H1 (cell line): ENCODE measurements around the gene RPS27. TPM values are rescaled to one million over a fixed set of nuclear protein-coding genes. Genes with fewer than 3 reads are reported as not detected.

Experiments used
- CREB1 ChIP-seq: IDR thresholded peaks from 2 replicates; pipeline ENCODE4 v1.6.1; 2012; ENCODE audit warnings: inconsistent platforms
- CTBP2 ChIP-seq: IDR thresholded peaks from 2 replicates; pipeline ENCODE4 v1.7.0; 2011; ENCODE audit warnings: borderline replicate concordance, mild to moderate bottlenecking, moderate library complexity, mixed read lengths, low read length; ENCODE audit not compliant: insufficient read depth, insufficient read length
- NANOG ChIP-seq: IDR thresholded peaks from 2 replicates; pipeline ENCODE4 v1.6.1; 2011; ENCODE audit warnings: low read length, low read depth, mild to moderate bottlenecking, inconsistent platforms; ENCODE audit not compliant: insufficient read depth, poor library complexity, severe bottlenecking
- POU5F1 ChIP-seq: IDR thresholded peaks from 2 replicates; pipeline ENCODE4 v1.6.1; 2011; ENCODE audit warnings: low read depth, mild to moderate bottlenecking, low read length, moderate library complexity
- RAD21 ChIP-seq, 2 experiments: IDR thresholded peaks in 1 of 2; conservative IDR thresholded peaks in 1 of 2; 2 replicates each; pipeline ENCODE4 v1.6.1; 2011; ENCODE audit warnings: low read depth in 2 of 2, low read length in 2 of 2, improper control_type of control experiment in 1 of 2, inconsistent platforms in 1 of 2, mild to moderate bottlenecking in 1 of 2, moderate library complexity in 1 of 2
- polyA plus RNA-seq, 7 experiments: library from polyadenylated mRNA; depleted of rRNA in 3 of 7; stranded (reverse) in 5 of 7; unstranded in 2 of 7; fragments of >200 nt in 5 of 7; fragments of 200-250 nt in 2 of 7; gene quantifications; 1 replicate in 5 of 7; 2 replicates in 1 of 7; 4 replicates in 1 of 7; pipeline versions ENCODE4 v1.2.1 to v1.2.3, GENCODE V29; 2011 to 2013; ENCODE audit warnings: missing spikeins in 2 of 7, mixed read lengths in 2 of 7
- total RNA-seq: library from RNA; stranded (reverse); fragmentation: NEBNext Ultra II Directional; extraction: Animal tissue kit (Norgen Biotek cat#: 25700); gene quantifications from 2 replicates; pipeline ENCODE4 v1.2.1, GENCODE V29; 2021

Gene RPS27
- total and polyA plus RNA-seq, 2 of the 8 experiments (the other 6 are each of a cell fraction or from before 2014, with no cell fraction given), result 1,810 to 3,155 TPM

DNA sequence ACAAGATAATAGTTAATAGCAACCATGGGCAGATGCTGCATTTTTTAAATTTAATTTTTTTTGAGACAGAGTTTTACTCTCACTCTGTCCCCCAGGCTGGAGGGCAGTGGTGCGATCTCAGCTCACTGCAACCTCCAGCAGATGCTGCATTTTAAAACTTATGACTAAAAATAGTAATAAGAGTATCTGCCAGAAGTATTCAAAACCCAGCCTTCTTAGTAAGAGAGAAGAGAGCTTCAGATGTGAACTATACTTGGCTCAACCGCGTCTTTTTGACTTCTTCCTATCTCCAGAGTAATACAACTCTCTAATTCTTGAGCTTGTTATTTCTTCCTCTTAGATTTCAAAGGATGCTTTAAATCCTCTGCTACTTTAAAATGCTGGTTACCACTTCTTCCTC is 4.6 kb downstream of the RPS27 start (continued):
- TF ChIP-seq RAD21 (IDR thresholded peaks at IDR 0.05 in 1 of 2, conservative IDR thresholded peaks at IDR 0.05 in 1 of 2; ENCODE audit: low read depth in 2 of 2, low read length in 2 of 2), result no peak
- TF ChIP-seq CREB1, result no peak
- TF ChIP-seq CTBP2, result no peak
- no peak for TF ChIP-seq POU5F1
- TF ChIP-seq NANOG, result no peak
